IgD-negative memory B cell (primary cell): Measurements from ENCODE around the gene TOGARAM1. TPM values are rescaled to one million over a fixed set of nuclear protein-coding genes. Genes with fewer than 3 reads are reported as not detected.

Experiments
- H3K27ac Mint-ChIP-seq, 3 donors: one replicate each; pipeline ENCODE4 v1.8.0; 2020 to 2022; ENCODE audit warnings: mild to moderate bottlenecking in 3 of 3, mixed read lengths in 3 of 3, moderate library complexity in 1 of 3
- H3K27me3 Mint-ChIP-seq: one replicate; pipeline ENCODE4 v1.8.0; 2021; ENCODE audit warnings: mixed read lengths
- H3K36me3 Mint-ChIP-seq: one replicate; pipeline ENCODE4 v1.8.0; 2020; ENCODE audit warnings: mild to moderate bottlenecking, mixed read lengths
- H3K4me1 Mint-ChIP-seq, 3 donors: one replicate each; pipeline ENCODE4 v1.8.0; 2020 to 2022; ENCODE audit warnings: mixed read lengths in 3 of 3, mild to moderate bottlenecking in 1 of 3
- H3K4me3 Mint-ChIP-seq, 4 donors: one replicate each; pipeline ENCODE4 v1.8.0; 2020 to 2022; ENCODE audit warnings: mild to moderate bottlenecking in 4 of 4, mixed read lengths in 4 of 4, moderate library complexity in 3 of 4
- H3K9me3 Mint-ChIP-seq, 3 donors: one replicate each; pipeline ENCODE4 v1.8.0; 2020 to 2021; ENCODE audit warnings: mixed read lengths in 3 of 3, mild to moderate bottlenecking in 1 of 3
- polyA plus RNA-seq: library from polyadenylated mRNA; unstranded; fragments of 300-500 nt; fragmentation: Illumina TruSeq; gene quantifications from one replicate; pipeline ENCODE4 v1.2.3, GENCODE V29; 2021

TOGARAM1 gene
- polyA plus RNA-seq, 1 donor from 2014 or later, result 11.0 TPM

- H3K4me3 Mint-ChIP-seq, result no peak overlapping the region
- H3K36me3 Mint-ChIP-seq, result peaks cover 6% of the 10 kb centered on the region
- H3K9me3 Mint-ChIP-seq, result no peaks in the 10 kb centered on the region
- no peaks in the 10 kb centered on the region for H3K27me3 Mint-ChIP-seq
- no peak overlapping the region for H3K27ac Mint-ChIP-seq
- H3K4me1 Mint-ChIP-seq, result peaks cover 11 to 33% (median 16%) of the 10 kb centered on the region in 3 donors
Measured at GRCh38 chr14:44981198-44981597, 19.2 kb downstream of the TOGARAM1 start.

GRCh38 chr14:44982594-44982993 lies 20.6 kb downstream of the TOGARAM1 start:
- H3K4me3 Mint-ChIP-seq, result no peak overlapping the region
- peaks cover 6% of the 10 kb centered on the region for H3K36me3 Mint-ChIP-seq
- H3K4me1 Mint-ChIP-seq, result peaks cover 11 to 33% (median 13%) of the 10 kb centered on the region in 3 donors
- H3K27ac Mint-ChIP-seq, result no peak overlapping the region
- no peaks in the 10 kb centered on the region for H3K27me3 Mint-ChIP-seq
- no peaks in the 10 kb centered on the region for H3K9me3 Mint-ChIP-seq

DNA sequence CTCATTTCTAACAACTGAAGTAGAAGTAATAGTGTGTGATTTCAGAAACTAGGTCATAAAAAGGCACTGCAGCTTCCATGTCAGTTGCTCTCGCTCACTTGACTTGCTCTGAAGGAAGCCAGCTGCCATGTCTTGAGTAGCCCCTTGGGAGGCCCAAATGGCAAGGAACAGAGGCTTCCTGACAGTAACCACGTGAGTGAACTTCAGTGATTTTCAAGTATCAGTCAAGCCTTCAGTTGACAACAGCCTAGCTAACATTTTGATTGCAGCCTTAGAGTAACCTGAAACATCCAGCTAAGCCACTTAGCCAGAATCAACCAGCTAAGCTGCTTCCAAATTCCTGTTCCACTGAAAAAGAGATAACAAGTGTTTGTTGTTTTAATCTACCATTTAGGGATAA lies 26.7 kb downstream of the TOGARAM1 start:
- peaks cover 0 to 16% (median 10%) of the 10 kb centered on the region in 3 donors for H3K4me1 Mint-ChIP-seq
- H3K27me3 Mint-ChIP-seq, result no peaks in the 10 kb centered on the region
- peaks cover 0 to 13% (median 5%) of the 10 kb centered on the region in 3 donors for H3K9me3 Mint-ChIP-seq
- H3K4me3 Mint-ChIP-seq, result no peak overlapping the region
- H3K36me3 Mint-ChIP-seq, result peaks cover 4% of the 10 kb centered on the region
- H3K27ac Mint-ChIP-seq, result no peak overlapping the region

GRCh38 chr14:44989497-44990440 lies 27.8 kb downstream of the TOGARAM1 start:
- Mint-ChIP-seq H3K36me3 (peaks cover 4% of the 10 kb centered on the region), H3K27me3 (no peaks in the 10 kb centered on the region), H3K27ac (peak overlapping the region in 1 of 3 donors; percentile 24), H3K9me3 (peaks cover 0 to 13% (median 5%) of the 10 kb centered on the region in 3 donors), H3K4me3 (peak overlapping the region in 2 of 4 donors; percentile 6 to 29), H3K4me1 (peaks cover 0 to 16% (median 10%) of the 10 kb centered on the region in 3 donors)

DNA sequence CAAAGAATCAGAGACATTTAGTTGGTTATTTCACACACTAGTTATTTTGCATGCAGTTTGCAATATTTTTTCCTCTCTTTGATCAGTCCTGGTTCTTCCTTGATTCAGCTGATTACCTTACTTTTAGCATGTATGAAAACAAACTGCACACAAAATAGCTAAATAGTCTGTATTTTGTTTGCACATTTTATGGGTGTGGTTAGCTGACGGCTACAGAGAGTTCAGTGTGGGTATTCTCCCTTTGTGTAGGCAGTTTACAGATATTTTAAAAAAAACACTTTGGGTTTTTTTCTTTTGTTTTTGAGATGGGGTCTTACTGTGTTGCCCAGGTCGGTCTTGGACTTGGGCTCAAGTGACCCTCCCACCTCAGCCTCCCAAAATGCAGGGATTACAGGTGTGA lies 28.5 kb downstream of the TOGARAM1 start:
- H3K27me3 Mint-ChIP-seq, result no peaks in the 10 kb centered on the region
- H3K4me3 Mint-ChIP-seq, result peak overlapping the region in 1 of 4 donors; percentile 31
- H3K9me3 Mint-ChIP-seq, result peaks cover 0 to 13% (median 5%) of the 10 kb centered on the region in 3 donors
- no peak overlapping the region for H3K27ac Mint-ChIP-seq
- H3K36me3 Mint-ChIP-seq, result peaks cover 4% of the 10 kb centered on the region
- peaks cover 0 to 16% (median 10%) of the 10 kb centered on the region in 3 donors for H3K4me1 Mint-ChIP-seq

GRCh38 chr14:44995196-44995595 lies 33.2 kb downstream of the TOGARAM1 start:
- Mint-ChIP-seq H3K4me1 (peaks cover 0 to 6% (median 5%) of the 10 kb centered on the region in 3 donors), H3K9me3 (peaks cover 0 to 1% (median under 1%) of the 10 kb centered on the region in 3 donors), H3K27ac (no peak overlapping the region), H3K4me3 (no peak overlapping the region), H3K27me3 (no peaks in the 10 kb centered on the region), H3K36me3 (peaks cover 14% of the 10 kb centered on the region)

GRCh38 chr14:44995770-44996294 lies 33.8 kb downstream of the TOGARAM1 start:
- Mint-ChIP-seq H3K9me3 (peaks cover 0 to 1% (median 0%) of the 10 kb centered on the region in 3 donors), H3K27ac (no peak overlapping the region), H3K4me3 (no peak overlapping the region), H3K4me1 (peaks cover 0 to 5% (median 5%) of the 10 kb centered on the region in 3 donors), H3K27me3 (no peaks in the 10 kb centered on the region), H3K36me3 (peaks cover 16% of the 10 kb centered on the region)

- Mint-ChIP-seq H3K27ac (no peak overlapping the region), H3K4me3 (no peak overlapping the region), H3K9me3 (no peaks in the 10 kb centered on the region), H3K4me1 (peaks cover 0 to 1% (median 0%) of the 10 kb centered on the region in 3 donors), H3K27me3 (no peaks in the 10 kb centered on the region), H3K36me3 (peaks cover 5% of the 10 kb centered on the region)
Measured at GRCh38 chr14:45003924-45004323, 41.9 kb downstream of the TOGARAM1 start.

- no peak overlapping the region for H3K27ac Mint-ChIP-seq
- H3K36me3 Mint-ChIP-seq, result peaks cover 6% of the 10 kb centered on the region
- no peaks in the 10 kb centered on the region for H3K9me3 Mint-ChIP-seq
- H3K4me1 Mint-ChIP-seq, result no peaks in the 10 kb centered on the region
- no peaks in the 10 kb centered on the region for H3K27me3 Mint-ChIP-seq
- H3K4me3 Mint-ChIP-seq, result no peak overlapping the region
Measured at GRCh38 chr14:45015133-45015532, 53.1 kb downstream of the TOGARAM1 start.

GRCh38 chr14:45028107-45028626 lies 66.2 kb downstream of the TOGARAM1 start:
- no peaks in the 10 kb centered on the region for H3K27me3 Mint-ChIP-seq
- H3K4me3 Mint-ChIP-seq, result no peak overlapping the region
- no peaks in the 10 kb centered on the region for H3K4me1 Mint-ChIP-seq
- no peaks in the 10 kb centered on the region for H3K9me3 Mint-ChIP-seq
- H3K36me3 Mint-ChIP-seq, result peaks cover 6% of the 10 kb centered on the region
- H3K27ac Mint-ChIP-seq, result no peak overlapping the region

- H3K9me3 Mint-ChIP-seq, result no peaks in the 10 kb centered on the region
- H3K27ac Mint-ChIP-seq, result no peak overlapping the region
- H3K4me3 Mint-ChIP-seq, result peak overlapping the region in 1 of 4 donors; percentile 58
- H3K36me3 Mint-ChIP-seq, result peaks cover 23% of the 10 kb centered on the region
- H3K4me1 Mint-ChIP-seq, result peaks cover 0 to 4% (median 0%) of the 10 kb centered on the region in 3 donors
- no peaks in the 10 kb centered on the region for H3K27me3 Mint-ChIP-seq
Measured at GRCh38 chr14:45034730-45035129, 72.7 kb downstream of the TOGARAM1 start.

DNA sequence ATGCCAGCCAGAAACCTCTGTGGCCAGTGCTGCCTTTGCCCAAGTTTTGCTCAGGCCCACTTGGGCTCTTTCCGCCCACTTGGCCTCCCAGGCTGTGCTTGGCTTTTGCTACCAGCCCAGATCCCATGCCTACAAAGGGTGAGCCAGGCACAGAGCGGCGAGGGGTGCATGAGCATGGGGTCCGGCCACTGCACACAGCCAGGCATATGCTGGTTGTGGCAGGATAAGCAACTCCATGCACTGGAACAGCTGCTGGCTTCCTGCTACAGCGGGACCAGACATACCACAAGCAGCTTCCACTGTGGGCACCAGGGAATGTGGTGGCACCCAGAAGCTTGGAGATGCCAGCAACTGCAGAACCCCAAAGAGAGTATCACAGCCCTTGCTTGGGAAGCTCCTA lies 76.3 kb downstream of the TOGARAM1 start:
- Mint-ChIP-seq H3K27ac (no peak overlapping the region), H3K4me1 (peaks cover 0 to 7% (median 0%) of the 10 kb centered on the region in 3 donors), H3K36me3 (peaks cover 24% of the 10 kb centered on the region)

GRCh38 chr14:45038865-45039264 lies 76.9 kb downstream of the TOGARAM1 start:
- Mint-ChIP-seq H3K27ac (no peak overlapping the region), H3K4me3 (no peak overlapping the region), H3K27me3 (no peaks in the 10 kb centered on the region), H3K36me3 (peaks cover 24% of the 10 kb centered on the region), H3K9me3 (no peaks in the 10 kb centered on the region), H3K4me1 (peaks cover 0 to 7% (median 0%) of the 10 kb centered on the region in 3 donors)

More for the DNA sequence above, 76.3 kb downstream of the TOGARAM1 start:
- Mint-ChIP-seq H3K4me3 (no peak overlapping the region), H3K27me3 (no peaks in the 10 kb centered on the region), H3K9me3 (no peaks in the 10 kb centered on the region)

DNA sequence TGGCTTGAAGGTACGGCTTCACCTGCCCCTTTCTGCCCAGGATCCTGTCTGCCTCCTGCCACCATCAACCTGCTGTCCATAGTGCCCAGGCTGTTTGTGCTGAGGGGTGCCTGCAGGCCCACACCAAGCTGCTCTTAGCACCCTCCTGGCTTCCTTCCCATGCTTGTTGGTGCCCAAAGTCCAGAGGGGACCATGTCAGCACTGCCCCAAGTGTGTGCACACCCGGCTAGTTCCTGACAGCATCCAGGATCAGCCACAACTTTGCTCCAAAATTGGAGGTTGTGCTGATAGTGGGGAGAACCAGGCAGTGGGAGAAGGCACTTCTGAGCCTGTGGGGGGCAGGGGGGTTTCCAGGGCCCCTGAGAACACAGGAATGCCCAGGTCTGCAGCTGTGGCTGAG lies 77.4 kb downstream of the TOGARAM1 start:
- no peak overlapping the region for H3K27ac Mint-ChIP-seq
- peaks cover 22% of the 10 kb centered on the region for H3K36me3 Mint-ChIP-seq
- H3K4me3 Mint-ChIP-seq, result no peak overlapping the region
- no peaks in the 10 kb centered on the region for H3K9me3 Mint-ChIP-seq
- H3K27me3 Mint-ChIP-seq, result no peaks in the 10 kb centered on the region
- peaks cover 0 to 7% (median 0%) of the 10 kb centered on the region in 3 donors for H3K4me1 Mint-ChIP-seq

DNA sequence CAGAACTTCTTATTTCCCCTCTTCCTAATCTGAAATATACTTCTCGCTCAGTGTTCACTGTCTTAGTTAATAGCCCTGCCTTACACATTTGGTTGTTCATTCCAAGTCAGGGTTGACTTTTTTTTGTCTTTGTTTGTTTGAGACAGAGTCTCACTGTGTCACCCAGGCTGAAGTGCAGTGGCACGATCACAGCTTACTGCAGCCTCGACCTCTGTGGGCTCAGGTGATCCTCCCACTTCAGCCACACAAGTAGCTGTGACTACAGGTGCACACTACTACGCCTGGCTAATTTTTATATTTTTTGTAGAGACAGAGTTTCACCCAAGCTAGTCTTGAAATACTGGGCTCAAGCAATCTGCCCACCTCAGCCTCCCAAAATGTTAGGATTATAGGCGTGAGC lies 79.7 kb downstream of the TOGARAM1 start:
- Mint-ChIP-seq H3K27me3 (no peaks in the 10 kb centered on the region), H3K27ac (no peak overlapping the region), H3K4me3 (no peak overlapping the region), H3K36me3 (peaks cover 16% of the 10 kb centered on the region), H3K4me1 (peaks cover 0 to 4% (median 0%) of the 10 kb centered on the region in 3 donors), H3K9me3 (no peaks in the 10 kb centered on the region)
